Stimulated activated naive CD4-positive, alpha-beta T cell (primary cell): ENCODE data around the gene RGSL1.

Experiments used
- DNase-seq, 6 experiments: peaks; one replicate each; lab custom pipeline; 2025; lab: John Stamatoyannopoulos, UW

The RGSL1 gene

DNA sequence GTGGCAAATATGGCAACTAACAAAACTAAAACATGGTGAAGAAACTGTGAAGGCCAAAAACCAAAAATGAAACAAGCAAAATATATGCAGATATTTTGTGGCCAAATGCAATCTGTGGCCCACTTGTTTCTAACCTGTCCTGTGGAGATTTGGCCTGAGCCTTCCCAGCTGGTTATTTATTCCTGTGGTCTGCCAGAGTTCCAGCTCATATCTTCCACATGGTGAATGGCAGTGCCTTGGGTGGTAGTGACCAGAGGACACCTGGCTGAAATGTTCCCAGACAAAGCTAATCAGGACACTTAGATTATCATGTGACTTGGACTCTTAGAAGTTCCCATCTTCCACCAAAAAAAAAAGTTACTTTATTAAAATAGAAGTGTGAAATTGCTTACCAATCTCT is 99.4 kb downstream of the RGSL1 start:
- no peak for DNase-seq

DNA sequence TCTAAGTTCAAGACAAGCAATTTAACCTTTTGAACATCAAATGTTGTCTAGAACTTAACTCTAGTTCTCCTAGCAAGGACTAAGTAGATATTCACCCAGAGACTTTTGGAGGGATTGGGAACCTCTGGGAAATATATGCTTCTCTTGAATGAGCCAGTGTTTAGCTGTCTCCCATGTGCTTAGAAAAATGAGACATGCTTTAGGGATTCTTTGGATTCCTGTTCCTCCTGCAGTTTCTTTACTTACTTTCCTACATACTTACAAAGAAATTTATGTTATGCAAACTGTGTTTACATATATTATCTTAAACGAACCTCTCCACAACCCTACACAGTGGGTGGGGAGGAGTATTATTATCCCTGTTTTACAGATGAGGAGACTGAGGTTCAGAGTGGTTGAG is 99.9 kb downstream of the RGSL1 start:
- no peak for DNase-seq

DNA sequence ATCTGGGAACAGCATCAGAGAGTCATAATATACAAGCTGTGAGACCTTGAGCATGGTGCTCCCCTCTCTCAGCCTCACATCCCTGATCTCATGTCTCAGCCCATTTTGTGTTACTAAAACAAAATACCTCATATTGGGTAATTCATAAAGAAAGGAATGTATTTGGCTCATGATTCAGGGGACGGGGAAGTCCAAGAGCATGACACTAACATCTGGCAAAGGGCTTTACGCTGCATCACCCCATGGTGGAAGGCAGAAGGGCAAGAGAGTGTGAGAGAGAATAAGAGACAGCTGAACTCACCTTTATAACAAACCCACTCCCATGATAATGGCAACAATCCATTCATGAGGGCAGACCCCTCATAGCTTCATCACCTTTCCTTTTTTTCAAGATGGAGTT is 102.6 kb downstream of the RGSL1 start:
- DNase-seq: no peak

DNA sequence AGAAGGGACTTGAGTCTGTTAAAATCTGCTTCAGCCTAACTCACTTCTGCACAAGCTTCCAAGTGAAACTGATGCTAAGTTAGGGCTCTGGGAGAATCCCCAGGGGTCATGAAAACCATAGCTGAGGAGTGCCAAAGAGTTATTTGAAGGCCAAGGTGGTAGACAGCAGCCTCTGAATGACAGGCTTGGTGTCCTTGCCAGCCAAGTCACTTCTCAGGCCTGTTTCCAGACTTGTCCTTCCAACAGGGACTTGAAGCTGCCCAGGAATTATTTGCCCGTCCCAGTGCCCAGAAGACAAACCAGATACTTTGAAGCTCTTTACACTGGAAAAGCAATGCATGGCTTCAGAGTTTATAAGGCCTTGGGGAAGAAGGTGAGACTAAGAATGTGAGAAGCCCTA is 105.5 kb downstream of the RGSL1 start:
- no peak for DNase-seq

DNA sequence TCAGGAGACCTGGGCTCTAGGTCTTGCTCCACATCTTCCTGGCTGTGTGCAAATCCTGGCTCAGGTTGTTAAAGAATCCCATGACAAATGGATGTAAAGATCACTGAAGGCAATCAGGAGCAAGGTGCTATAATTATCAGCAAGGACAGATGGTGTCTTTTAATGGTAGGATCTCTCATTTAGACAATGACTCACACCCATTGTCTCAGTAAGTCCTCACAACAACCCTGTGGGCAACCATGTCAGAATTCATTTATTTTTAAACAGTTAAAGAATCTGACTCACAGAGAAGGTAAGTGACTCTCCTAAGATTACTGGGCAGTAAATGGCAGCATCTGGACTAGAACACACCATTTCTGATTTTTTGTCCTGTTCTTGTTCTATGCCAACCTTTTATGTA is 106.3 kb downstream of the RGSL1 start:
- no peak for DNase-seq

DNA sequence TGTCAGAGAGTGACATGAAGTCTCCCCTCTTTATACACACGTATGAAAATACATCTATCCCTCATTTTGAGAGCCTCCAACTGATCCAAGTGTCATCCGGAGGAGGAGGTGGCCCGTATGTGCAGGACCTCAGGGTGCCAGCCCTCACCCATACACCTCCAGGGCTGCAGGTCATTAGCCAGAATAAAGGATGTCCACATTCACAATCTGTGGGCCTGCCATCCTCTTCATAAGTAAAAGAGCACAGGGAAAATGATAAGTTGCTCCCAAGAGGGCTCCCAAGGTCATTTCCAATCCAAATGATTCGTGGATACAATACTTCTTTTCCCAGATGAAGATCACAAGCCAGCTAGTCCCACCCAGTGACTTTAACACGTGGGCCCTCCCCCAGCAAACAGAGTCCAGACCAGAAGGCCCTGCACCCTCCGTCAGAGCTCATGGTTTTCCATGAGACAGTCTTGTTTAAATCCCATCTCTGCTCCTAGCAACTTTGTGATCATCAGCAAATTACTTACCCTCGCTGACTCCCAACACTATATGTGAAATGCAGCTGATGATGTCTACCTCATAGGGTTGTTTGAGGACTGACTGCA is 110.5 kb downstream of the RGSL1 start:
- DNase-seq: no peak

DNA sequence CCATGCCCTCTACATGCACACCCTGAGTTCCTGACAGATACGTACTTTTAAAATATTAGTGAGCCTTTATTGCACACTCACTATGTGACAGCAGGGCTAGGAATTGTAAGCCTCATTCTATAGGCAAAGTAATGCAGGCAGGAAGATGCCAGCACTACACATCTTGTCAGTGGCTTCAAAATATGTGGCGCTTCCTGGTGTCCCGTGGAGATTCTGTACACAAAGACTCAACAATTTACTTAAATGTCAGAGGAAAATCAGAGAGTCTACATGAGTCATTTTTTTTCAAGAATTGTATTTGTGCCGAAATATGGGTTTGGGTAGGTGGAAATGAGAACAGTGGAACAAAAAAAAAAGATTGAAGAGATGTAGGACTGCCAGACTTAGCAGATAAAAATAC is 111.5 kb downstream of the RGSL1 start:
- DNase-seq: no peak

DNA sequence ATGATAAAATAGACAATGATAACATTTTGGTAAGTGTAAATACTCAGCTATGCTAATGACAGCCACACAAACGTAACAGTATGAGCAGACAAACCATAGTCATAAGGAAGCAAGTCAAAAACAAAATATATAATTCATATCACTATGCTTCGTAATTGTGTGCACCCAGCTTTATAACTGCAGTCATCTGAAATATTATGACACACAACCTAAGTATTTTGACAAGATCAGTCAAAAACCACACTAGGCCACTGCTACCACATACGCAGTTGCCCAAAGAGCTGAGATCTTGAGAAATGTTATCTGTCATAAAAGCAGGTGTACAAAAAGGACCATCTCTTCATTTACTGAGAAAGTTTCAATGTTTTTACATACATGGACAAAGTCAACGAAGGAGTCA is 113.1 kb downstream of the RGSL1 start:
- no peak for DNase-seq

DNA sequence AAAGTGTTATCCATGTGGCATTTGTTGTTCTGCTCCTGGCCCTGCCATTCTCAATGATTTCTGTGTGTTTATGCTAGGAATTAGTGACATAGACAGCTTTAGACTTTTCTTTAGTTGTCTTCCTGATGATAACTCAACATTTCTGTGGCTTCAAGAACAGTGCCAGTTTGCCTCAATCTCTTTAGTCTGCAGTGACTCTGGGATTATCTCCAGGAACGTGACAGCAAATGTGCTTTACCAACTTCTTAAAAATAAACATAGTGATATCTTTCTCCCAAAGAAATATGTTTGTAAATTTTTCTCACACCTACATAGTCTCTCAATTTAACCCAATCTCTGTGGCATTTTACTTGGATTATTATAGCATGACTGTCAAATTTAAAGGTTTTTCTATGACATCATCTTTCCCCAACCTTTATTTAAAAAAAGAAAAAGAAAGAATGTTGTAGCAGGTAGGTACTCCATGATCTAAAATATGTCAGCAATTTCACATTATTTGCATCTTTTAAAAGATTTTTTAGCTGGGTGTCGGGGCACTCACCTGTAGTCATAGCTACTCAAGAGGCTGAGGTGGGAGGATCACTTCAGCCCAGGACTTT is 114.6 kb downstream of the RGSL1 start:
- no peak for DNase-seq

DNA sequence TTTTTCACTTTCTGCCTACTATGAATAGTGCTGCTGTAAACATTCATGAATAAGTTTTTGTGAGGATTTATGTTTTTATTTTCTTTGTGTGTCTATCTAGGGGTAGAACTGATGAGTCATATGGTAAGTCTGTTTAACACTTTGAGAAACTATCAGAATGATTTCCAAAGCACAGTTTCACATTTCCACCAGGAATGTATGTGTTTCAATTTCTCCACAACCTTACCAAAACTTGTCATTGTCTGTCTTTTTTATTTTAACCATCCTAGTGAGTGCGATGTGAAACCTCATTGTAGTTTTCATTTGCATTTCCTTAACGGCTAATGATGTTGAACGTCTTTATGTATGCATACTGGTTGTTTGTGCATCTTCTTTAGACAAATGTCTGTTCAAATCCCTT is 115.6 kb downstream of the RGSL1 start:
- DNase-seq: no peak

DNA sequence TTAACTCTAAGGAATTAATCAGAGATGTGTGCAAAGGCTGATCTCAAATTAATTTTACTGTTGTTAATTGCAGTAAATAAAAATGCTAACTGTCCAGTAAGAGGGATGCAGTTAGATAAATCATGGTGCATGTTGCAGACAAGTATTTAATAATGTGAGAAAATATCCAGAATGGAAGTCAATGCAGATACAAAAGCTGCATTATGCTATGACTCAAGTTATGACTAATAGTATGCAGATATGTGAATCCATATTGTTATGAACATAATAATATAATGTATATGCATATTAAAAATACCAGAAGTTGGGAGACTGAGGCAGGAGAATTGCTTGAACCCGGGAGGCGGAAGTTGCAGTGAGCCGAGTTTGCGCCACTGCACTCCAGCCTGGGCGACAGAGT is 117.7 kb downstream of the RGSL1 start:
- no peak for DNase-seq

DNA sequence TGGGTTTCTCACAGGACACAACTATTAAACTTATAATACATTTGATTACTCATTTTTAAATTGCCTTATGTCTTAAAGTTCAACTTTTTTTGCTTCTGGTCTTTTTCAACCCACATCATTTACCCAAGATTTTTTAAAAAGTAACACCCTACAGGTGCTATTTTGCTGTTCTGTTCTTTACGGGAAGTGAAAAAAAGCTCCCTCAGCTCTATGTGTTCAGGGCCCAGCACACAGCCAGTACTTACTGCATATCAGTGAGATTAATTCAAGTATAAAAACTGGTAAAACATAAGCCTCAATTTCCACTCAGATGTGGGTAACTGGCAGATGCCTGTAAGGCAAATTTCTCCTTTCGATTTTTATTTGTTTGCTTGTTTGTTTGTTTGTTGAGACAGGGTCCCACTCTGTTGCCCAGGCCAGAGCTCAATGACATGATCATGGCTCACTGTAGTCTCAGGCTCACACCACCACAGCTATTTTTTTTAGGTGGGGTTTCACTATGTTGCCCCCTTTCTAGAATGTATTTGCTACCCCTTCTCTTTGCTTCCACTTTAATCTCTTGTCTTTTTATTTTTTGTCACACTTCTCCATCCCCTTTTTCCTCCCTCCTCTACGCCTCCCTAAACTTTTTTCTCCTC is 118.8 kb downstream of the RGSL1 start:
- DNase-seq: no peak

DNA sequence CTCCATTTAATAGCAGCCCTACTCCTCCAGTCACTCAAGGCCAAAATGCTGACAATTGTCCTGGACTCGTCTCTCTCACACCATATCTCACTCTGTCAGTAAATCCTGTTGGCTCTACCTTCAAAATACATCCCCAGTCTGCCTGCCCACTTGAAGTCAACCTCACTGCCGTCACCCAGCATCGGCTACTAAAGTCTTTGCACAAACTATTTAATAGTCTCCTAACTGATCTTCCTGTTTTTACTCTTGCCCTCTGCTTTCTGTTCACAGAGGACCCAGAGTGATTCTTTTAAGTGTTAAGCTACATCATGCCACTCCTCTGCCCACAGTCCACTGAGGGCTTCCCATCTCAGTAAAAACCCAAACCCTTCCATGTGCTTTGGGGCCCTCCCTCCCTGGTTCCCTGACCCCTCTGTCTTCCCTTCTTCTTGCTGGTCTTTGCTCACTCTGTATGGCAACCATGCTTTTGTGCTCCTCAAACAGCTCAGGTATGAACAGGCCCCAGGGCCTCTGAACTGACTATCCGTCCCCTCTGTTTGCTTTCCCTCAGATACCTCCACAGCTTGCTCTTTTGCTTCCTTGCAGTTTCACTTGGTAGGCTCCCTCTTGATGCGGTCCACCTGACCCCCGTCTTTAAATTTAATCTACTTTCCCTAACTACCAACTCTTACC is 120.1 kb downstream of the RGSL1 start:
- no peak for DNase-seq

DNA sequence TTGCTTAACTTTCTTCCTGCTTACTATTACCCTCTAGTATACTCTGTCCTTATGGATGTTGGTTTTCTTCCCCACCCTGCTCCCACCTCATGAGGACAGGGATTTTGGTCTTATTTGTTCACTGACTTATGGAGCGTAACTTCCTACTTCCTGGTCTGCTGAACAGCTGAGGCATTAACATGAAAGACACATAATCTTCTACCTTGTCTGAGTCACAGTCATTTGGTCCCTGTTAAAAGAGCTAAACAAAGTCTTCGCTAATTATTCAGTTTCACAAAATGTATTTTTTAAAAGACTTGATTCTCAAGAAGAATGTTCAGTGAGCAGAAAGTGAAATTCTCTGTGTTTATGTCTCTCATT is 120.6 kb downstream of the RGSL1 start:
- DNase-seq: no peak

DNA sequence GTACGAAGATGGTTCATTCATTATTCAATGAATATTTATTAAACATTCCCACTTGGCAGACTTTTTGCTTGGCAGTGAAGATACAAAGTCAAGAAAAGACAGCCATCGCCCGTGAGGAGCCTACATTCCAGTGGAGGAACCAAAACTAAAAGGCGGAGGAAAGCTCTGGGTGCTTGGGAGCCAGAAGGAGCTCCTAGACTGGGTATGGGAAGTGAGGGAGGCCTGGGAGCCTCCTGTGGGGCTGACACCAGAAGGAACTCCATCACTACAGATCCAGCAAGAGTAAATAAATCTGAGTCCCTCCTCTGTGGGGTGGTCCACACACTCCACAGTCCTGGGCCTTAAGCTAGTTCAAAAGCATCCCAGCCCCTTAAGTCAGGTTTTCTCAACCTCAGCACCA is 124.2 kb downstream of the RGSL1 start:
- no peak for DNase-seq

DNA sequence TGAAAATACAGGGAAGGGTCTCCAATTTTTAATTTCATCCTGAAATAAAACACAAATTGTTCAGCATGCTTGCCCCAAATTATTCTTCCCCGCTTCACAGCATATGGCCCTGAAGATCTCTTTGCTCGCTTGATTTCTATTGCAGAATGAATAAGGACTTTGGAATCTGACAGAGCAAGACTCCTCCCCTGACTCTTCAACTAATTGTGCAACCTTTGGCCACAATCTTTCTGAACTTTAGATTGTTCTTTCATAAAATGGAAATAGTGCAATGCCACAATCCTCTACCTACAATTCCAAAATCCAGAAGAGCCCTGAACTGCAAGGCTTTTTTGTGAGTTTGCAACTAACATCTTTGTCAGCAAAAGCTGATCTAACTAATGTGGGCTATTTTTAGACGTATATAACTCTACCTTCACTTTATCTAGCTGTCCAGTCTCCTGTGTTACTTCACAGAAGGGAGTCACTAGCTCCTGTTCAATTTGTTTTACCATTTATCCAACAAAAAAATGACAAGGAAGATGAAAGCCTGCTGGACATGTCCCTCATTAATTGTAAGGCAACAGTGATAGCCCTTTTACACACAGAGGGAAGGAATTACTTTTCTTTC is 125.7 kb downstream of the RGSL1 start:
- DNase-seq: no peak

DNA sequence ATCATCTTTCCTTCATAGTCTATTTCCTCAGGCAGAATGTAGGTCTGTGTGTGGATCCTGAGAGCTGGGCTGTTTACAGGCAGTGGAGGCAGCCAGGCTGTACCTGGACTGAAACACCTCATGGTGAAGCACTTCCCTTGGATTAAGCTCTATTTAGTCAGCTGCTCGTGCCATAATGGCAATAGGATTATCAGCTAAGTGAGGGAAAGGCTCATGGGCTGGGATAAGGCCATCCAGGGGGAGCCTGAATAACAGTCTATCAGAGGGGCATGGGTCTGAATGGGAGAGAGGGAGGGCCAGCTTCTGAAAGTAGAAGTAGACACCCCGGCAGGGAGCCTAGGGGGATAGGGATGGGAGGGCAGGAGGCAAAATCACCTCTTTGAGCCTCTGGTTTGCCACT is 130.8 kb downstream of the RGSL1 start:
- DNase-seq: no peak

DNA sequence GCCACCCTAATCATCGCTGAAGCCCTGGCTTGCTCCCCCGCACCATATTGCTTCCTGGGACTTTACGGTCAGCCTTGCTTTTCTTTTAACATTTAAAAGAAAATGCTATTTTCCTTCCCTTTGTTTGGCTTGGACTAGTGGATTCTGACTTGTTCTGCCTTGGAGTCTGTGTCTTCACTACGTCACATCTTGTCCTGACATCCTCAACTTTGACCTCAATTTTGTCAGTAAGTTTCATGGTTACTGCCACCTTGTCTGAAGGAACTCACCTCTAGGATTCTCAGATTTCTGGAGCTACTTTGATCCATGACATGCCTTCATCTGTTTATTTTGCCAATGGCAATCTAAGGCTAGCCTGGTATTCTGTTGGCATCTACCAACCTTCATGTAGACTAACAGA is 134.8 kb downstream of the RGSL1 start:
- DNase-seq: no peak

DNA sequence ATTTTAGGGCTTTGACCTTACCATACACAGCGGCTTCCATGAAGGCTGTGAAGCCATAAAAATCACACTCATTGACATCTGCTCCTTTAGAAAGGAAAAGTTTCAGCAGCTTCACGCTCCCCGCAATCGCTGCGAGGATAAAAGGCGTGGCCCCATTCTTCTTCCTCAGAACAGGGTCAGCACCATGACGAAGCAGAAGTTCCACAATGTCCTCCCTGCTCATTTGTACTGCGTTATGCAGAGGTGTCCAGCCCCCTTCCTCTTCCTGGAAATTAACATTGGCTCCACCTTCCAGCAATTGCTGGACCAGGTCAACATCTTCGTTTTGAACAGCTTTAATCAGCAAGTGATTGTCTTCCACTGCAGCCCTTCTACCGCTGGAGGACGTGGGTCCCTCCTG is 136.4 kb downstream of the RGSL1 start:
- no peak for DNase-seq

DNA sequence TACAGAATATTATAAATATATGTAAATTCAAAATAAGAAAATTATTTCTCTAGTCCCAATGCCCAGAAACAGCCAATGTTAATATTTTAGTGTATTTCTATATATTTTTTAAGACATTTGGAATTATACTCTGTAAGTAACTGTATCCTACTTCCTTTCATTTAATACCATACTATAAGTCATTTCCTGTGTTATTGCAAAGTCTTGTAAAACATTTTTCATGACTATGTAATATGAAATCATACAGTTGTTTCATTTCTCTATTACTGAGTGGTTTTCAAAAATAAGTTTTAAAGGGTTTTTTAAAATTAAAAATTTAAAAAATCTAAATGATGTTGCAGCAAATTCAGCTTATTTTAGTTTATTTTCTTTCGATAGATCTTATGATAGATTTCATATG is 137.1 kb downstream of the RGSL1 start:
- no peak for DNase-seq

DNA sequence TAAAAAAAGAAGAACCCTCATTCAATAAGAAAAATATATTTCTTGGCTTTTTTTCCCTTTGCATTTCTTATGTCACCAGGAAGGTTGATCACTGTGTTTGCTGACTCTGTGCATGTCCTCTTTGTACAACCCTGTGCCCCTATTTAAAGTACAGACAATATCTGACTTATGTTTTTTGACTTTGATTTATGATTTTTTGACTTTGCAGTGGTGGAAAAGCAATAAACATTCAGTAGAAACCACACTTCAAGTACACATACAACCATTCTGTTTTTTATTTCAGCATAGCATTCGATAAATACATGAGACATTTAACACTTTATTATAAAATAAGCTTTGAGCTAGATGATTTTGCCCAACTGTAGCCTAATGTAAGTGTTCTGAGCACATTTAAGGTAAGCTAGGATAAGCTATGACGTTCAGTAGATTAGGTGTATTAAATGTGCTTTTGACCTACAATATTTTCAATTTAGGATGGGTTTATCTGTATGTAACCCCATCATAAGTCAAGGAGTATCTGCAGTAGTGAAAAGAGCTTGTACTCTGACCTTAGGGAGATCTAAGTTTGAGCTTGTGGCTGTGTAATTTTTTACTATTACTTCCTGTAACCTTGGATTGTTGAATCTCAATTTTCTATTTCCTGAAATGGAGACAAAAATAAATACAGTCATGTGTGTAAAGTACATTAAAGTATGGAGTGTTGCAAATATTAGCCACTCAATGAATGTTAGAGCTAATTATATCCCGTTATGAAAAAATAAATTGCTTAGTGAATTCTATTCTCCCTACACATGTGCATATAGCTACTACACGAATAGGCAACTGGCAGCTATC is 137.9 kb downstream of the RGSL1 start:
- DNase-seq: no peak
